Jurkat, Clone E6-1 (cell line): ENCODE measurements around the gene PGLYRP2. TPM values are rescaled to one million over a fixed set of nuclear protein-coding genes. Genes with fewer than 3 reads are reported as not detected.
"Not testable (repeated sequence)": the region's sequence is repeated elsewhere in the genome, so short reads cannot be mapped to it uniquely, and the experiment has no call there.

Source experiments
- DNase-seq: peaks from one replicate; pipeline ENCODE4 v3.0.0-alpha.2; 2011; ENCODE audit warnings: low read depth, low spot score
- H3K4me3 ChIP-seq: 2 replicates; pipeline ENCODE4 v1.5.1; 2011; ENCODE audit warnings: mild to moderate bottlenecking, low read length, control low read depth, moderate library complexity
- polyA plus RNA-seq: library from polyadenylated mRNA; unstranded; fragments of >200 nt; gene quantifications from one replicate; pipeline ENCODE4 v1.2.1, GENCODE V29; 2012; ENCODE audit warnings: missing spikeins; ENCODE audit not compliant: insufficient read length, insufficient read depth

The PGLYRP2 gene, protein sequence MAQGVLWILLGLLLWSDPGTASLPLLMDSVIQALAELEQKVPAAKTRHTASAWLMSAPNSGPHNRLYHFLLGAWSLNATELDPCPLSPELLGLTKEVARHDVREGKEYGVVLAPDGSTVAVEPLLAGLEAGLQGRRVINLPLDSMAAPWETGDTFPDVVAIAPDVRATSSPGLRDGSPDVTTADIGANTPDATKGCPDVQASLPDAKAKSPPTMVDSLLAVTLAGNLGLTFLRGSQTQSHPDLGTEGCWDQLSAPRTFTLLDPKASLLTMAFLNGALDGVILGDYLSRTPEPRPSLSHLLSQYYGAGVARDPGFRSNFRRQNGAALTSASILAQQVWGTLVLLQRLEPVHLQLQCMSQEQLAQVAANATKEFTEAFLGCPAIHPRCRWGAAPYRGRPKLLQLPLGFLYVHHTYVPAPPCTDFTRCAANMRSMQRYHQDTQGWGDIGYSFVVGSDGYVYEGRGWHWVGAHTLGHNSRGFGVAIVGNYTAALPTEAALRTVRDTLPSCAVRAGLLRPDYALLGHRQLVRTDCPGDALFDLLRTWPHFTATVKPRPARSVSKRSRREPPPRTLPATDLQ
- polyA plus RNA-seq: not detected

- no peak within 1 kb of the TSS for H3K4me3 ChIP-seq
- DNase-seq: no peak
These were observed at the start of gene PGLYRP2 for GRCh38 chr19:15479391-15480345. TSS of gene PGLYRP2 (minus strand) at chr19:15479501. CDS start at chr19:15479371, 130 bp downstream.

DNA sequence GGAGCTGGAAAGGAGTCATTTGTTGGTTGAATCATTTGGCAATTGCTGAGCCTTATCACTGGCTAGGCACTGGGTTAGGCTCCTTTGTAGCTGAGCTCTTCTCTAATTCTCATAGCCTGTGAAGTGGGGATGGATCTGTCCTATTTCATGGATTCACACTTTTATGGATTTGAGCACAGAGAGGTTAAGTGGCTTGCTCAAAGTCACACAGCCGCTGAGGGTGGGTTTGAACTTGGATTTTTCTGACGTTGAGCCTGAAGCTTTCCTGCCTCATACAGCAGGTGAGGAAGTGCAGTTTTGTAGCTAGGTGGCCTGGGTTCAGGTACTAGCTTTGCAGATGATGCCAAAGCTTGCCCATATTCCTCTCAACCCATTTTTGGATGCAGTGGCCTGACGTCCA, 48.4 kb upstream of the PGLYRP2 start:
- no peak overlapping the region for H3K4me3 ChIP-seq
- no peak for DNase-seq

DNA sequence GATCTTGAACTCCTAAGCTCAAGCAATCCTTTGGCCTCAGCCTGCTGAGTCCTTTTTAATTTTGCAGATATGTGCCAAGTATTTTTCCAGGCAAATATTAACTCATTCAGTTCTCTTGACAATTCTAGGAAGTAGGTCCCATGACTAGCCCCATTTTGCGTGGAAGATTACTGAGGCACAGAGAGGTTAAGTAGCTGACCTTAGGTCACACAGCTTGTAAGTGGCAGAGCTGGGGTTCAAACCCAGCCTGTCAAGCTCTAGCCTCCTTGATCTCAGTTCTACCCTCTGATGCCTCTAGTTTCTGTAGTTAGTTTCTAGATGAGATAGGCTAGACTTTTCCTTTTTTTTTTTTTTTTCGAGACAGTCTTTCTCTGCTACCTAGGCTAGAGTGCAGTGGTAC, 47.1 kb upstream of the PGLYRP2 start:
- DNase-seq: no peak
- no peak overlapping the region for H3K4me3 ChIP-seq

DNA sequence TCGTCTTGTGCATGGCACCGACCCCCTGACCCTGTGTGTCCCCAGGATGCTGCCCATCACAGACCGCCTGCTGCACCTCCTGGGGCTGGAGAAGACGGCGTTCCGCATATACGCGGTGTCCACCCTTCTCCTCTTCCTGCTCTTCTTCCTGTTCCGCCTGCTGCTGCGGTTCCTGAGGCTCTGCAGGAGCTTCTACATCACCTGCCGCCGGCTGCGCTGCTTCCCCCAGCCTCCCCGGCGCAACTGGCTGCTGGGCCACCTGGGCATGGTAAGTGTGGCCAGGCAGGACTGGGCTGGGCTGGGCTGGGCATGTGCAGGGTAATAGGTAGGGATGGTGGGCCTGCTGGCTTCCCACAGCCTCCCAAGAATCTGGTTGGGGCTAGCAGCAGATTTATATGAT, 46.0 kb upstream of the PGLYRP2 start:
- peak; percentile 26 for DNase-seq
- no peak overlapping the region; the same call in 1 of the 2 replicates for H3K4me3 ChIP-seq

- no peak for DNase-seq
- H3K4me3 ChIP-seq: no peak overlapping the region
These were observed 45.5 kb upstream of the PGLYRP2 start for GRCh38 chr19:15524781-15525180.

DNA sequence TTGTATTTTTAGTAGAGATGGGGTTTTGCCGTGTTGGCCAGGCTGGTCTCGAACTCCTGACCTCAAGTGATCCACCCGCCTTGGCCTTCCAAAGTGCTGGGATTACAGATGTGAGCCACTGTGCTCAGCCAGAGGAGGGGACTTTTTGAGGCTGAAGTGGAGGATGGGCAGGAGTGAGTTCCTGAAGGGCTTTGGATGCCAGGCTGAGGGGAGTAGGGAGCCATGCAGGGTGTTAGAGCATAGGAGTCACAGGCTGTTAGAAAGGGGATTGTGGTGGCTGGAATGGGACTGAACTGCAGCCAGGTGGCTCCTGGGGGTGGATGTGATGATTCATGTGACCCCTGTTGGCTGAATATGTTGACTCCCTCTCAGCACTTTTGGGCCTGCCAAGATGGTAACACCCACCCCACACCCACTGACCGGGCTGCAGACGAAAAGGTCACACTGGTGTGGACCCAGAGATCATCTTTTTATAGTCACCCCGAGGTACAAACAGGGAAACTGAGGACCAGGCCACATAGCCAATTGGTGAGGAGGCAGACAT, 40.2 kb upstream of the PGLYRP2 start:
- H3K4me3 ChIP-seq: no peak overlapping the region
- no peak for DNase-seq

DNA sequence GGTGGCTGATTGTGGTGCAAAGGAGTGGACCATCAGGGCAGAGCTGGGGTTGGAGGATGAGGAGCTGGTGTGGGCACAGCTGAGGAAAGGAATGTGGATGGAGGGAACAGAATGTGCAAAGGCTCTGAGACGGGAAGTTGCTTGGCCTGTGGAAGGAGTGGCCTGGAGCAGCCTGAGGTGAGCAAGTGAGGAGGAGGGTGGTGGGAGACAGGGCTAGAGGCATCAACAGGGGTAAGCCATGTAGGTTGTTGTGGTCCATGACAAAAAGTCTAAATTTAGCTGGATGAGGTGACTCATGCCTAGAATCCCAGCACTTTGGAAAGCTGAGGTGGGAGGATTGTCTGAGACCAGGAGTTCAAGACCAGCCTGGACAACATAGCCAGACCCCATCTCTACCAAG, 38.5 kb upstream of the PGLYRP2 start:
- DNase-seq: no peak

DNA sequence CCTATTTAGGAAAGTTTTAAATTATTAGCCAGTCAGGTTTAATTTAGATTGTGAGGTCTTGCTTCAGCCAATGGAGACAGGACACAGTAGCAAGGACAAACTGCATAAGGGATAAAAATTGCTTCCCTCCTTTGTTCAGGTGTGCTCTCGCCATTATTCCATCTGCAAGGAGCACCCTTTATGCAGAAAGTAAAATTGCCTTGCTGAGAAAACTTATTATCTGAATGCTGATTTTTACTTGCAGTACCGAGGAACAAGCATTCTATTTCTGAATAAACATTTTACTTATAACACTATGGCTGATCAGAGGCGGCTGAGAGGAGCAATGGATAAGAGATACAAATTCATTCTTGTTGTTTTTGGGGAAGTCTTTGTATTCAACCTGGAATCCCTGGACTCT, 37.1 kb upstream of the PGLYRP2 start:
- no peak overlapping the region for H3K4me3 ChIP-seq
- DNase-seq: no peak

More for the DNA sequence above, 38.5 kb upstream of the PGLYRP2 start:
- no peak overlapping the region for H3K4me3 ChIP-seq

DNA sequence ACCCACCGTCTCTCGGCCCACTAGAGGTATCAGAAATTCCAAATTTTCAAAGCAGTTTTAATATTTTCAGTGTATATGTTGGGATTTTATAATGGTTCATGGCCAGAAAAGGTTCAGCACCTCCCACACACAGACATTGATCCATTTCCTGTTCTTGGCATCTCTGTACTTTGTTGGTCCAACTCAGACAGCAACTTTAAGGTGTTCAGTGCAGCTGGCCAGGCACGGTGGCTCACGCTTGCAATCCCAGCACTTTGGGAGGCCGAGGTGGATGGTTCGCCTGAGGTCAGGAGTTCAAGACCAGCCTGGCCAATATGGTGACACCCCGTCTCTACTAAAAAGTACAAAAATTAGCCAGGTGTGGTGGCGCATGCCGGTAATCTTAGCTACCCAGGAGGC, 35.9 kb upstream of the PGLYRP2 start:
- DNase-seq, H3K4me3 ChIP-seq: not testable (repeated sequence)

- no peak for DNase-seq
- H3K4me3 ChIP-seq: no peak overlapping the region
These were observed 32.5 kb upstream of the PGLYRP2 start for GRCh38 chr19:15511671-15512424.

DNA sequence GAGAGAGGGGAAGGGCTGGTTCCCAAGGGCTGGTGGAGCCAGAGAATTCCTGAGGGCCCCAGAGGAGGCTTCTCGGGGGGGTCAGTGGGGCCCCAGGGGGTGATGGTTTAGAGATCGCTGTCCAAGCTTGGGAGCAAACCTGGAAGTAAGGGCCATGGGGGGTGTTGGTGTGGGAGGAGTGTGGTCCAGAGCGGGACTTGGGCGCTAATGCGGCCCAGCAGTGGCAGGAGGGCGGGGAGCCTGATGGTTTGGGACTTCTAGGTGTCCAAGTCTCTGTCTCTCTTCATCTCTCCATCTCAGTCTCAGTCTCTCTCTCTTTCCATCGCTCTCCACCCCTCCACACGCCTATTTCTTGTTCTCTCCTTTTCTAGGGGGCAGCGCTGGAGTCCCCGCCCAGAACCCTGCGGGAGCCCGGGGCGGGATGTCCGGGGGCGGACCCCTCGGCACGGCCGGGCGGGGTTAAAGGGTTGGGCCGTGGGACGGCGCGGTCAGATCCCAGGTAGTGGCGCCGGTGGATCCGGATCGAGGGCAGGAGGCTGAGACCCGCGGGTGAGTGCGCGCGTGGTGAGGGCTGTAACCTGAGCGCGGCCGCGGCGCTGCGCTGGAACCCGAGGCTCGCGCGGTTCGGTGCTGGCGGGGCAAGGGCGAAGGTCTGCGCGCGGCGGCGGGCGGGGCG, 28.9 kb upstream of the PGLYRP2 start, which contains the start of gene CYP4F22:
Gene CYP4F22 (plus strand): TSS at position 491 of the 676 bp plus-strand sequence. CDS start 16,812 bp downstream, outside the sequence.
- no peak for DNase-seq
- H3K4me3 ChIP-seq: peak within 1 kb of the TSS; percentile 15

GRCh38 chr19:15507068-15508034, 28.1 kb upstream of the PGLYRP2 start:
- DNase-seq: no peak
- no peak overlapping the region for H3K4me3 ChIP-seq

- H3K4me3 ChIP-seq: no peak overlapping the region
- DNase-seq: no peak
These were observed 26.8 kb upstream of the PGLYRP2 start for GRCh38 chr19:15506074-15506571.

DNA sequence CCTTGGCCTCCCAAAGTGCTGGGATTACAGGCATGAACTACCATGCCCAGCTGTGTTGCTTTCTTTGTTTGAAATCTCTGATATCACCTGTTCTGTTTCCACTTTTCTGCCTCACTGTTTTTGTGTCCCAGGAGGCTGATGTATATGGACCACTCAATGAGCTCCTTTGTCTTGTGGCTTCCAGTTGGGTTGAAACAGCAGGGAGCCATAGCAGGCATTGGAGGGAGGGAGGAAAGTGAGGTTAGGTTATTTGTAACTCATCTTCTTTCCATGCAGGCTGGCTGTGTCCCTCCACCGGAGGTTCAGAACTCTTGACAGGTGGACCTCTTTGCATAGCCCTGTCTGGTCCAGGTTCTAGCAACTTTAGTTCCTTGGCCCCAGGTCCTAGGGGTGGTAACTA, 23.0 kb upstream of the PGLYRP2 start:
- DNase-seq: no peak
- no peak overlapping the region for H3K4me3 ChIP-seq

DNA sequence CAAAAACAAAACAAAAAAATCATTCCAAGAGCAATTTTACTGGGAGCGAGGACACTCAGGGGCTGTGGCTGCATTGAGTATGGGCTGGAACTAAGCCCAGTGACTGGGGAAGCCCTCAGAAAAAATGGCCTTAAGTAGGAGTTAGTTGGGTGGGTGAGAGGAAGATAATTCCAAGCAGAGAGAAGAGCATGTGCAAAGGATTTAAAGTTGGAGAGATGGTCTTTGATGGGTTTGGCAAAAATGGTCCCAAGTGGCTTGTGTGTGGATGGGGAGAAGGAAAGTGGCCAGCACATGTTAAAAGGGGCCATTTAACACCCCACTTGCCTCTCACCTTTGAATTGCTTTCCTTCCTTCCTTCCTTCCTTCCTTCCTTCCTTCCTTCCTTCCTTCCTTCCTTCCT, 22.3 kb upstream of the PGLYRP2 start:
- DNase-seq: no peak
- H3K4me3 ChIP-seq: no peak overlapping the region

DNA sequence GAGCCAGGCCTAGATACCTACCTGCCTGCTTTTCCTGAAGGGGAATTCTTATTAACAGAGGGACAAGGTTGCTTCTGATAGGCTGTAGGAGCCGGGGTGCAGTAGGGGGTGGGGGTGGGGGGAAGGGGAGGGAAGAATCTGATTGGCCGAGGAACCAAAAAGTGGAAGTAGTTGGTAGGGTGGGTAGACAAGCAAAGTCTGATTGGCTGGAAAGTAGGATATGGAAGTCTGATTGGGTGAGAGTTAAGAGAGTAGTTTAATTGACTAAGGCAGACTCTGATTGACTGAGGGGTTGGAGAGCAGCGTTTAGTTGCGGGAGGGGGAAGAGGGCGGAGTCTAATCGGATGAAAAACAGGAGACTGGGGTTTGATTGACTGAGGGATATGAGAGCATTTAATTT, 19.6 kb upstream of the PGLYRP2 start:
- no peak overlapping the region for H3K4me3 ChIP-seq
- peak; percentile 55 for DNase-seq
